Medulla oblongata (tissue), 1 donor: ENCODE results near the gene CTNNA3.

Source experiments
- DNase-seq: peaks from one replicate; pipeline ENCODE4 v3.0.0-alpha.2; 2015; ENCODE audit errors: extremely low spot score

CTNNA3 gene

DNA sequence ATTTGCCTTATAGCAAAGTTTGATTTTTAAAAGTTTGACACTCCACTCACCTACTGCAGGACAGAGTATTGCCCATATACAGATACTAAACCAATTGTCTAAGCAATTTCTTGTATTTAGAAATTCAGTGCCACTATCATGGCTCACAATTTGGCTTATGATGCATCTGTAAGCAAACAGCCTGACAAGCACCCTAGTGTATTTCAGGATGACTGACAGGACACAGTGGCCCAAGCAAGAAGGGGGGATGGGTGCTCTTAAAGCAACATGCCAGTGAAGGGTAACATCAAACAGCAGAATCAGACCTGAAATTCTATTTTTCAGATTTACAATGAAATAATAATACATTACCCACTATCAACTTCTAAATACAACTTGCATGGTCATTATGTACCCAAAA, 30.5 kb downstream of the CTNNA3 start:
- peak; percentile 93 for DNase-seq

DNA sequence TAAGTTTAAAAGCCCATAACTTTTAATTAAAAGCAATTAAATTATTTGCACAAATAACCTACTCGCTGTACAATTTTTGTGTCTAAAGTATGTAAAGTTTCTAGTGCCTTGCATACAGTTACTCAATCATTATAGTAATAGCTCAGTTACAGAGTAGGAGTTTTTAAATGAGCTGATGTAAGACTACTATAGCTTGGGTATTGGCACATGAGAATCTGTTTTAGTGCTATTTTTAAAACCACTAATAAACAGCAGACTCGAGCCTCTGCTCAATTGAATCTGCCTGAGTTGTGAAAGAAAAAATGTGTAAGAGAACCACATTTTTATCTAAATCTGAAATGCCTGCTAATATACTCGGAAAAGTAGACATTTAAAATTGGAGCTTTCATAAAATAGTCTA, 31.1 kb downstream of the CTNNA3 start:
- DNase-seq = no peak

DNA sequence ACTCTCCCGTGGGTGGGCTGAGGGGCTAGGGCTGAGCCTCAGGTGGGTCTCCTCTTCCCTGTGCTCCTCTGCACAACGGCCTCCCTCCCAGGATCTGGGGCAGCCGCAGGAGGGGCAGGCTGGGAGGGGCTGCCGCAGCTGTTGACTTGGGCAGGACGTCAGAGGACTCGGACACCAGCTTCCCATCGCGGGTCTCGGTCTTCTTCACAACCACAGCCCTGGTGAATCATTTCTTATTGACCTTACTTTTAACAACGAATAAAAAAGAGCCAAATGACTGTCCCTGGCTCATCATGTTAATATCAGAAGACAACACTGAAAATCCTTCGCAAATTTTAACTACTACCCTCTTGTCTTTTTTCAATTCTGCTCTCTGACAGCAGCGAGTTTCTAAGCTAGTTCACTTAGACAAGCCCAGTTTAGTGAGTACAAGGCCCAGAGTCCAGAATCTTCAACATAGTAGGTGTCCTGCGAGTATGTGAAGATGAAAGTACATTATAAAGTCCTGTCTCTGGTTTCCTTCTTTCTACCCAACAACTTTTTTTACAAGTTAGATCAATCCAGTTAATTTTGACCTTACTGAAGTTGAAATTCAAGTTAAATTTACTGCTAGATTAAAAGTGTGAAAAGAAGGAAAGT, 32.4 kb downstream of the CTNNA3 start:
- DNase-seq = peak; percentile 63

DNA sequence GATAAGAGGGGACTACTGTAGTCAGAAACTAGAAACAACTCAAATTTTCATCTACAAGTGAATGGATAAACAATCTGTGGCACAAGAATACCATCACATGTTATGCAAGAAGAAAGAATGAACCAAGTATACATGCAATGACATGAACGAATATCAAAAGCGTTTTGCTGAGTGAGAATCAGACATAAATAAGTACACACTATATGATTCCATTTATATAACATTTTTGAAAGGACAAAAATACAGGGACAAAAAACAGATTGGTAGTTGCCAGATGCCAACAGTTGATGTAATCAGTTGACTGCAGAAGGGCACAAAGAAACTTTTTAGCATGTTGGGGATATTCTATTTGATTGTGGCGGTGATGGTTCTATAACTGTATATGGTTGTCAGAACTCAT, 33.6 kb downstream of the CTNNA3 start:
- peak; percentile 44 for DNase-seq

DNA sequence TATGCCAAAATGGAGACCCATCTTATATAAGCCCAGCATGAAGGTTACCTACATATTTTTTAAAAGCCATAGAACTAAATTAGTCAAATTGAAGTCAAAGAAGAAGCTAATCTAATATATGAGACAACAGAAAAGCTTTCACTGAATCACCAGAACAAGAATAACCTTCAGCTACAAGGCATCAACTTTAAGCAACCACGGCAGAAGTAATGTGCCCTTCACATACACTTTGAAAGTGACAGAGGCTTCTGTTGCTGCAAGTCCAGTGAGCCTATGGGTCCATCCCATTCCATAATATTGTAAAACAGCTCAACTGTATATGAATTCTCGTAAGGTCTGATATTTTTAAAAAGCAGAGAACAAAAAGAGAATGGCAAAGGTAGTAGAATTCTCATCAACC, 36.5 kb downstream of the CTNNA3 start:
- no peak for DNase-seq

DNA sequence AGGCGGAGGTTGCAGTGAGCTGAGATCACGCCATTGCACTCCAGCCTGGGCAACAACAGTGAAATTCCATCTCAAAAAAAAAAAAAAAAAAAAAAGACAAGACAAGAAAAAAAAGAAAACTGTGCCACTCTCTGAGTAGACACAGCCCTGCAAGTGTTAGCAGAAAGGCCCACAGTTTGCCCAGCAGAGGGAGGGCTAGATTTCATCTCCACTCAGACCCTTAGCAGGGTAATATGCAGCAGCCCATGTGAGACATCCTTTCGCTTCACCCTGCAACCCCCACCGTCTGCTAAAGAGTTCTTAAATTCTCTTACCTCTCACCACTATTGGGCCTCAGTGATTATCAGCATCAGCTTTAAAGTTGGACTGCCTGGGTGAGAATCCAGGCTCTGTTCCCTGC, 38.2 kb downstream of the CTNNA3 start:
- DNase-seq = peak; percentile 51

DNA sequence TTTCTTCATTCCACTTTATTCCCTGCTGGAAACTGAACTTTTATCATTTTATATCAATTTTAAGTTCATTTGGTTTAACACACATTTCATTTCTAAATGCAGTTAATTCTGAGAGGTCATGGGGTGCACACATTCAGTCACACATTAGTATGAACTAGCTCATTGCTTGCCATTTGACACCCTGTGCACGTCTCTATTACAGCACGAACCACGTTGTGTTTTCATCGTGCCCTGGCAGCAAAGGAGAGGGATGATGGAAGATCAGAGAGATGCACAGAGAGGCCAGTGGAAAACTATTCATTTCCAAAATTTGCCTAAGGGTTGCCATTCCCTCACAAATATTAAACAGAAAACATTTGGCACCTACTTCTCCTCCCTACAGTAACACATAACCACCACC, 45.4 kb downstream of the CTNNA3 start:
- DNase-seq = no peak

DNA sequence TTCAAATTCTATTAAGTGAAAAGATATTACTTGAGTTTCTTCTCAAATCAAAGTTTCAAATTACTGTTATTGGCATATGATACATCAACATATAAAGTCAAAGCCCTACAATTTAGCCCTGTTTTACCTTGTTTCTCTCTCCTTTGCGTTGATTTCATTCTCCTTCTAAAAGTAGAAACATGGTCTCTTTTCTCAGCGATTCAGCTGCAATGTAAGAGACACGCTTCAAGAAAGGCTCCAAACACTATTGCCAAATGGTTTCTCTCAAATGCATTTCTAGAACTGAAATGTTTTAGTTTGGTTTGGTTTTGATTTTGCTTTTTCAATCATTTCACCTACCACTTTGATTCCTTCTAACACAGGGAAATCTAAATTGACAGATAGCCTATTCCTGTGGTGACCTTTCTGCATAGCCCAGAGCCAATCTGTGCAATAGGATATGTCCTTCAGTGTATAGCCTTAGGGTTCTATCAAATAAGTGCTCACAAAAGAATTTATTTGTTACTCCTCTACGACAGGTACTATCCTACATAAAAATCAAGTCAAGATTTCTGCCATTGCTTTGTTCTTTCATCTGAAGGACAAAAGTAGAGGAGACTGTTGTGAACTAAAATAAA, 47.3 kb downstream of the CTNNA3 start:
- DNase-seq = no peak

DNA sequence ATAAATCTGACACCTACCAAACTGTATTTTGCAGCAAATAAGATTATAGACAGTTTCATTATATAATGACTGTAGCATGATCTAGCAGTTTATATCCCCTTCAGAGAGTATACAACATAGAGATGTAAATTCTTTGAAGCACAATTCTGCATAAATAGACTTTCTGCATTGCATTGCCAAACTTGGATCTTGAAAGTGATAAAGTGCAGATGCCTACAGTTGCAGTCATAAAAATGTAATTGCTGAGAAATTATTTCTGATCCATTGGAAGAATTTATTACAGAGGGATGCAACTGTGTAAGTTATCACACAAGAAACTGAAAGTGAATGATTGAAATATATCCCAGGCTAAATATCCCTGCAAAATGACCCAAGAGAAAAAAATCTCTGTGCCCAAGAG, 65.1 kb downstream of the CTNNA3 start:
- DNase-seq = no peak

DNA sequence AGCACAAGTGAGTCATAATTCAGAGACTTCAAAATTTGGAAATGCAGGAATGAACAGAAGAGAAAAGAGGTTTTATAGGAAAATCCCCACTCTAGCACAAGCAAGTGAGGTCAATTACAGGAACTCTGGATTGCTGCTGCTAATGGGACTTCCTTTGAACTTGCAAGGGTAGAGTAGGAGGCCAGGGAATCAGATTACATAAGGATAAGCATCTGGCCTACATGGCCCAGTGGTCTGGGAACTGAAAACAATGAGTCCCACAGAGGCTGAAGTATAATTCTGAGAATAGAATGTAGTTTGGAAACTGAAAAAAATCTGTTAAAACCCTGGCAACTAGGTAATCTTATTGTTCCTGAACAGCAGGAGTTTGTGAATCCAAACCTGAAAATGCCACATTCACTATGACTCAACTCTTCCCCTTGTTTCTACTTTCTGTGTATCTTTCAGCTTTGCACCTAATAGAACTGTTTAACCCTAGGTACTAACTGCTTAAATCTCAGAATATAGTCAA, 66.5 kb downstream of the CTNNA3 start:
- peak; percentile 17 for DNase-seq

DNA sequence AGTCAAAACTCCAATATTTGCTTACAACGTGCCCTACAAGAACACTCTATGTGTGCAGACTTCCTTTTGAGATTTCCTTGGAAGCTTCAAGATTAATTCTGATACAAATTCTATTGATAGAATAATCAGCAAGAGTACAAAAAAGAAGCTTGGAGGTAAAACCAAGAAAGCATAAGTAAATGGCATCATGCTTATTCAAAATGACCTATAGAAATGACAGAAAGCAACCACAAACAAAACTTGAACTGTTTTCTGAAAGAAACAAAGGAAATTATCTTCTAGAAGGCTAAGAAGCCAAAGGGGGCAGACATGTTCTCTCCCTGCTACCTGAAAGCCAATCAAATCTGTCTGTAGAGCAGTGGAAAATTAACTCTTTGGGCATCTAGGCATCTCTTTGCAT, 73.0 kb downstream of the CTNNA3 start:
- no peak for DNase-seq

DNA sequence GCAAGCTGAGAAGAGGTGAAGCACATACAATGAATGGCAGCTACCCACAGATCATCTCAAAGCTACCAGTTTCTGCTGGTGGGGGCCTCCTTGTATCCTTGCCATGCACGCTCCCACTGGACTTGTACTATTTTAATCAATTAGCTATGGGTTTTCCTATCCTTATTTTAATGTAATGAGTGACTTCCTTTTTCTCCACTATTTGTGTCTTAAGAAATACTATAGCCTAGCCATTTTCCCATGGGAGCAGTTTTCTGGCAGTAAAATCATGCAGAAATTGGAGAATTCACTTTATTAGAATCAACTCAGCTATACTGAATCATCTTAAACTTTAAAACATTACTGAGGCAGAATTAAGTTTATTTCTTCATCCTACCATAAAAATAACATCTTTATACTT, 73.5 kb downstream of the CTNNA3 start:
- DNase-seq = no peak

DNA sequence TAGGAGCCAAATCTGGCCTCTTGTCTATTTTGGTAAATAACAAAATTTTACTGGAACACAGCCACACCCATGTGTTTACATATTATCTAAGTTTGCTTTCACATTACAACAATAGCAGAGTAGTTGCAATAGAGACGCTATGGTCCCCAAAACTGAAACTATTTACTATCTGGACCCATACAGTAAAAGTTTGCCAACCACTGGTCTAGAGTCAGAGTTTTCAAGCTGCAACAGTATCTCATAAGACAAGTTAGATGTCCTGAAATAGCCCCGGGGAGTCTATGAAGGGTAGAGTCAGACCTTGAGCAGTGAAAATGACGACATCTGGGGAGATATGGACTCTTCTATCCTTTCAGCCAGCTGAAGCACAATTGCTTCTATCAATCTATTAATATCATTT, 74.2 kb downstream of the CTNNA3 start:
- DNase-seq = no peak

DNA sequence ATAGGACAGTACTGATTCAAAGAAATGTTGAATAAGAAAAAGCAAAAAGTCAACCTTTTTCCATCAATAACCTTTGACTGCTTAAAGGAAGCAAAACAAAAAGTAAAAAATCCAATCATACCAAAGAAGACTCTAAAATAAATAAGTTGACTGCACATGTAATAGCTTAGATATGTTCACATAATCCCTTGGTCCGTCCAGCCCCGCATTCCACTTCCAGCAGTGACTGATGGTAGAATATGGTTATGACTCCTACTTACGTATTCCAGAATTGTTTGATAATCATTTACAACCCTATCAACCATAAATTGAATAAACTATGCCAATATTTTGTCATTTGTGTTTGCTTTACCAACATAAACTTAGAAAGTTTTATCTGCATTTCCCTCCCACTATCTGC, 77.9 kb downstream of the CTNNA3 start:
- no peak for DNase-seq

DNA sequence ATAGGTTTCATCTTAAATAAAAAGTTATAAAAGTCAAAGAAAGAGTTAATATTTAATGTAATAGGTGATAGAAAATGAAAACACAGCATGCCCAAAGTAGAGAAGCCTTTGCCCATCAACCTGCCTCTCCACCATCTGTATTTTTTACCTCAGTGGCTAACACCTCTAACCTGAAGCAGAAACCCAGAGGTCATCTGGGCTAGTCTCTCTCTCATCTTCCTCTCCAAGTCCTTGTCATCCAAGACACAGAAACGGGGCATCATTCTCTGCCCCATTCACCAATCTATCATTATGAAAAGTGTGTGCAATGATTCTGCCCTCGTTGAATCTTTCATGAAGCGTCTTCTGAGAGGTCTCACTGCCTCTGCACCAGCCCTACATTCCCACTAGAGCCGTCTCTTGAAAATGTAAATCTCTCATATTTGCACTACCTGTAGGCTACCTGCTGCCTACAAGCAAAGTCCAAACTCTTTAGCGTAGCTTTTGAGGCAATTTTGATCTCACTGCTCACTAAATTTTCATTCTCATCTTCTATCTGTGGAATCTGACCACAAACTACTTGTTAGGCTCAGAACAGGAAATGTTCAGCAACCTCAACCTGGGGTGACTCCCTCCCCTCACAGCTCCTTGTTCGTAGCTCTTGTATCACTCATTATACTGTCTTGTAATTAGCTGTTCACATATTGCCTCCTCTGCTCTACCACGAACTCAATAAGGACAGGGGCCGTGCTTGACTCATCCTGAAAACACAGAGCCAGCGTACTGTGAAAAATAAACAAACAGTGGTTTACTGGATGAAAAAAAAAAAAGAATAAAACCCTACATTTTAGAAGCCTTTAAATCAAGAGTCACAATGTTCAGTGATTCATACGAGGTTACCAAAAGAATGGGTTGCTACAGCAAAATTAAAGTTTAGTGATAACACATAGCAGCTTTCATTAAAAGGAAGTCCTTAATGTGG, 83.1 kb downstream of the CTNNA3 start:
- DNase-seq = no peak

DNA sequence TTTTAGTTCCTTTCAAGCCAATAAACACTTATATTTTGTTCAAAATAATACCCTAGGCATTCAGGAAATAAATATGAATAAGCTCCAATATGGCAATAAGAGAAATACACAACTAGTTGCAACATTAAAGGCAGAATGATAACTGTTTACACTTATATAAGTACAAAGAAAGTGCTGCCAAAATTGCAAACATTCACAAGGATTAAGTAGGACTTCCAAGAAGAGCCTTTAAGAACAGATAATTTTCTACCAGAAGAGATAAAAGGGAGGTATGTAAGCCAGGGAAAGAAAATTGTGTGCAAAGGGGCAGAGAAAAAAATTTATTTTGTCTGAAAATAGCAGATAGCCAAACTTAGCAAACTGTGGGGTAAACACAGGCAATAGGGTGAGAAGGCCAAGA, 83.8 kb downstream of the CTNNA3 start:
- DNase-seq = no peak

DNA sequence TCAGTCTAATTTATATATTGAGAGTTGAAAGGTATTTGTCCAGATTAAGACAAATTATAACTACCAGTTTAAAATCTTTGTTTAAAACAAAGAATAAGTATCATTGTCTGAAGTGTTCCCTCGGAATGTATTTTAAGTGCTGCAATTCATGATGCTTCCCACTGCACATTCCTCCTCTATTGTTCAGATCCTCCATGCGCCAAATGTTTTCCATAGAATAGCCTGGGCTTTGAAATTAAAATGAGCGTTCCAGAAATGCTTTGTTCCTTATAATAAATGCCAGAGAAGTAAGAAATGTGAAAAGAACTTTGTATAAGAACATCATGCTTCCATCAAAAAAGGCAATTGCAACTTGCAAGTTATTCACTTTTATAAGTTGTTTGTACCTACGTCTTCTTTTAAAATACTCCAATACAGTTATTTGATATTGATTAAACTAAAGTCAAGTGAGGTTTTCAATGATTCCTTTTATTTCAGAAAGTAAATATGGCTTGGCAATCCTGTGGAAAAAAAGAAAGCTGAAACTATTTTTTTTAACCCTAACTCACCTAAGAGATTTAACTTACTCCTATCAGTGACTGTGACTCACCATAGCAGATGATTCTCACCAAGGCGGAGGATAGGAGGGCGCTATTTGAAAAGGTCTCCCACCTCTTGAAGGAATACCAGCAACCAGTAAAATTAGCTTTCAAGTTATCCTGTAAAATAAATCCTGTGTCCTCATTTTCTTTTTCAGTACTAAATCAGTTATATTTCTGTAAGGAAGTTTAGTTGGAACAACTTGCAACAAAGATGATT, 85.8 kb downstream of the CTNNA3 start:
- DNase-seq = peak; percentile 8

DNA sequence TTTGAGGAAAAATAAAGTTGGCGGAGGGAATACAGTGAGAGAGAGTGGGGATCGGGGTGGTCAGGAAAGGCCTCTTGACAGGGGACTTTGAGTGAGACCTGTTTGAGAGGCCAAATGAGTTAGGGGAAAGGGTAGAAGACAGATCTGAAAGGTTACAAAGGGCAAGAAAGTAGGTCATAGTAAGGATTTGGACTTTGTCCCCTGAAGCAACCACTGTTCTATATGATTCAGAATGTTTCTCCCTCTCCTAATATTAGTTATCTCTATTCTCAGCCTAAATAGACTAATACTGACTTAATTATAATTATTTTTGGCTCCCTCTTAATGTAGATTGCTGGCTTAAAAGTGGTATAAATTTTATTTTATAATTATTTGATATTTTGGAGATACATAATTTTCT, 88.0 kb downstream of the CTNNA3 start:
- DNase-seq = no peak

DNA sequence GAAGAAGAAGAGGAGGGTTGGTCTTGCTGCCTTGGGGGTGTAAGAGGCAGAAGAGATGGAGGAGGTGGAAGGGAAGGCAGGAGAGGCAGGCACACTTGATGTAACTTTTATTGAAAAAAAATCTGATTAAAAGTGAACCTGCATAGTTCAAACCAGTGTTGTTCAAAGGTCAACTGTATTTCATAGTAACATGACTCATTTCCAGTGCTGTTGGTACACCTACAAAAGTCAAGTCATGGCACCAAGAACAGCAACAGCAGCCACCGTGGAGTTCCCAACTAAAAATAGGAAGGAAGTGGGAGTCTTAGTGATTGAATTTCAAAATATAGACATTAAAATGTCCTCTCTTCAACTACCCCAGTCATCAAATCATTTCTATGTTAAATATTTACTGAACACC, 88.5 kb downstream of the CTNNA3 start:
- DNase-seq = no peak

DNA sequence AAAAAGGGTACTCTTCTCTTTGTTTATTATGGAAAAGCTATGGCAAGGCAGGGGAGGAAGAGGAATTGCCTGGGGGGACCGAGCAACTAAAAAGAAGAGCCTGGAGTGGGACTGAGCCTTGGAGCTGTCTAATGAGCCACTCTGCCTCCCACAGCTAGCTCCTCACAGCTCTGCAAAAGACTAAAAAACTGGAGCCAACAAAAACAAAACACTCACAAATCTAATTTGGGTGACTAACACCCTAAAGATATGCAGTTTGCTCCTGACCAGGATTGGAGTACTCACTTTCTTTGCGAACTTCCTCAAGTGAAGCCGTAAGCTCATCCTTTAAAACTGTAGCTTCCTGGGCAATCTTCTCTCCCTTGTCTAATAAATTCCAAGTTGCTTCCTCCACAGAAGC, 89.4 kb downstream of the CTNNA3 start:
- DNase-seq = no peak

DNA sequence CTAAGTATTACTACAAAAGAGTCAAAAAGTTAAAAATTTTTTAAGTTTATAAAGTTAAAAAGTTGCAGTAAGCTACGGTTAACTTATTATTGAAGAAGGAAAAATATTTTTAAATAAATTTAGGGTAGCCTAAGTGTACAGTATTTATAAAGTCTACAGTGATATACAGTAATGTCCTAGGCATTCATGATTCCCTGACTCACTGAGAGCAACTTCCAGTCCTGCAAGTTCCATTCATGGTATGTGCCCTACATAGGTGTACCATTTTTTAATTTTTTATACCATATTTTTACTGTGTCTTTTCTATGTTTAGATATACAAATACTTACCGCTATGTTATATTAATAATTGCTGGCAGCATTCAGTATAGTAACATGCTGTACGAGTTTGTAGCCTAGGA, 92.3 kb downstream of the CTNNA3 start:
- DNase-seq = no peak

DNA sequence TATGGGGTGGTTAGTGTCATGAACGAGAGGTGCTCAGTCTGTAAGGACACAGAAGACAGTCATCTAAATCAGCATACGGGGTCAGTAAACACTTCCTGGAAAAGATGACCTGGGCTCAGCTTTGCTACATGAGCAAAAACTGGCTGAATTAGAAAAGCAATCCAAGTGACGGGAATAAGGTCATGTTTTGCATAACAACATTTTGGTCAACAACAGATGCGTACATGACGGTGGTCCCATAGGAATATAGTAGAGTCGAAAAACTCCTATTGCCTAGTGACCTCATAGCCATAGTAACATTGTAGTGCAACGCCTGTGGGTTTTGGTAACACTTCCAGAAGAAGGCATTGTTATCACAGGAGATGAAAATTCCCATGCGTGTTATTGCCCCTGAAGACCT, 92.9 kb downstream of the CTNNA3 start:
- DNase-seq = no peak
